H9 (cell line): Measurements from ENCODE around the gene MAPT. TPM values are rescaled to one million over a fixed set of nuclear protein-coding genes. Genes with fewer than 3 reads are reported as not detected.

ENCODE experiments used
- DNase-seq: peaks from one replicate; pipeline ENCODE4 v3.0.0-alpha.2; 2017
- H2AFZ ChIP-seq: one replicate; pipeline ENCODE4 v1.6.1; 2013; ENCODE audit warnings: mild to moderate bottlenecking, low read length, control low read depth, moderate library complexity
- H2AK5ac ChIP-seq: 2 replicates; pipeline ENCODE4 v1.6.1; 2013; ENCODE audit warnings: low read length, control low read depth, mixed read lengths; ENCODE audit not compliant: insufficient read length
- H2BK120ac ChIP-seq: one replicate; pipeline ENCODE4 v1.6.1; 2013; ENCODE audit warnings: low read depth, mild to moderate bottlenecking, low read length, control low read depth, inconsistent platforms; ENCODE audit not compliant: poor library complexity, severe bottlenecking
- H2BK12ac ChIP-seq: 2 replicates; pipeline ENCODE4 v1.6.1; 2013; ENCODE audit warnings: low read length, control low read depth, mixed read lengths, low read depth; ENCODE audit not compliant: insufficient read length
- H2BK15ac ChIP-seq: 2 replicates; pipeline ENCODE4 v1.6.1; 2013; ENCODE audit warnings: low read depth, low read length, control low read depth
- H2BK20ac ChIP-seq: one replicate; pipeline ENCODE4 v1.6.1; 2013; ENCODE audit warnings: low read depth, mild to moderate bottlenecking, low read length, control low read depth, inconsistent platforms; ENCODE audit not compliant: poor library complexity, severe bottlenecking
- H2BK5ac ChIP-seq: 2 replicates; pipeline ENCODE4 v1.6.1; 2013; ENCODE audit warnings: low read length, control low read depth, mixed read lengths; ENCODE audit not compliant: insufficient read length
- H3K14ac ChIP-seq: 2 replicates; pipeline ENCODE4 v1.6.1; 2013; ENCODE audit warnings: low read length, control low read depth; ENCODE audit not compliant: insufficient read depth
- H3K18ac ChIP-seq: 2 replicates; pipeline ENCODE4 v1.6.1; 2013; ENCODE audit warnings: low read depth, mild to moderate bottlenecking, mixed read lengths, low read length, control low read depth; ENCODE audit not compliant: insufficient read length
- H3K23ac ChIP-seq: 2 replicates; pipeline ENCODE4 v1.6.1; 2013; ENCODE audit warnings: low read length, control low read depth, mixed read lengths, low read depth; ENCODE audit not compliant: insufficient read length
- H3K23me2 ChIP-seq: 2 replicates; pipeline ENCODE4 v1.6.1; 2013; ENCODE audit warnings: low read depth, mild to moderate bottlenecking, mixed read lengths, low read length, control low read depth; ENCODE audit not compliant: insufficient read length, poor library complexity, severe bottlenecking
- H3K27ac ChIP-seq: 2 replicates; pipeline ENCODE4 v1.5.1; 2013; ENCODE audit warnings: low read length, control low read depth, mixed read lengths, low read depth; ENCODE audit not compliant: insufficient read length
- H3K27me3 ChIP-seq: 2 replicates; pipeline ENCODE4 v1.6.1; 2013; ENCODE audit warnings: low read length, control low read depth, inconsistent platforms; ENCODE audit not compliant: insufficient read depth
- H3K4ac ChIP-seq: 2 replicates; pipeline ENCODE4 v1.6.1; 2013; ENCODE audit warnings: low read depth, mild to moderate bottlenecking, control low read depth, inconsistent platforms, low read length, moderate library complexity
- H3K4me1 ChIP-seq: 2 replicates; pipeline ENCODE4 v1.6.1; 2013; ENCODE audit warnings: low read length, control low read depth, inconsistent platforms; ENCODE audit not compliant: insufficient read depth
- H3K4me2 ChIP-seq: 2 replicates; pipeline ENCODE4 v1.6.1; 2013; ENCODE audit warnings: low read length, control low read depth, mixed read lengths; ENCODE audit not compliant: insufficient read length, insufficient read depth
- H3K56ac ChIP-seq: 2 replicates; pipeline ENCODE4 v1.6.1; 2013; ENCODE audit warnings: low read depth, mild to moderate bottlenecking, mixed read lengths, low read length, control low read depth; ENCODE audit not compliant: insufficient read length
- H3K79me1 ChIP-seq: 2 replicates; pipeline ENCODE4 v1.6.1; 2013; ENCODE audit warnings: low read depth, mild to moderate bottlenecking, moderate library complexity, low read length, control low read depth, inconsistent platforms; ENCODE audit not compliant: insufficient read depth, poor library complexity, severe bottlenecking
- H3K79me2 ChIP-seq: 2 replicates; pipeline ENCODE4 v1.6.1; 2013; ENCODE audit warnings: low read length, control low read depth, inconsistent platforms; ENCODE audit not compliant: insufficient read depth
- H3K9ac ChIP-seq: 2 replicates; pipeline ENCODE4 v1.6.1; 2013; ENCODE audit warnings: low read length, control low read depth, mixed read lengths; ENCODE audit not compliant: insufficient read length; ENCODE audit errors: extremely low read depth
- H3K9me3 ChIP-seq: one replicate; pipeline ENCODE4 v1.6.1; 2013; ENCODE audit warnings: low read depth, low read length, inconsistent platforms; ENCODE audit not compliant: control insufficient read depth
- H3T11ph ChIP-seq: one replicate; pipeline ENCODE4 v1.6.1; 2013; ENCODE audit warnings: mild to moderate bottlenecking, low read length, control low read depth, inconsistent platforms
- H4K20me1 ChIP-seq: one replicate; pipeline ENCODE4 v1.6.1; 2013; ENCODE audit not compliant: control insufficient read depth, insufficient read length, insufficient read depth
- H4K5ac ChIP-seq: 2 replicates; pipeline ENCODE4 v1.6.1; 2013; ENCODE audit warnings: low read depth, mild to moderate bottlenecking, mixed read lengths, low read length, control low read depth; ENCODE audit not compliant: insufficient read length
- H4K8ac ChIP-seq: replicated peaks from 2 replicates; pipeline ENCODE4 v1.6.1; 2013; ENCODE audit warnings: low read length, control low read depth, mixed read lengths, low read depth; ENCODE audit not compliant: insufficient read length
- H4K91ac ChIP-seq: 2 replicates; pipeline ENCODE4 v1.6.1; 2013; ENCODE audit warnings: low read depth, mild to moderate bottlenecking, moderate library complexity, mixed read lengths, low read length, control low read depth; ENCODE audit not compliant: insufficient read length
- H3K27ac Mint-ChIP-seq, 3 experiments: 2 replicates in 2 of 3; 3 replicates in 1 of 3; pipeline ENCODE4 v1.8.0; 2020 to 2021; ENCODE audit warnings: mixed read lengths in 3 of 3, mild to moderate bottlenecking in 1 of 3, moderate library complexity in 1 of 3
- H3K27me3 Mint-ChIP-seq: 2 replicates; pipeline ENCODE4 v1.8.0; 2021; ENCODE audit warnings: low read depth, mild to moderate bottlenecking, moderate library complexity, mixed read lengths
- H3K36me3 Mint-ChIP-seq, 3 experiments: 2 replicates in 2 of 3; 3 replicates in 1 of 3; pipeline ENCODE4 v1.8.0; 2020 to 2021; ENCODE audit warnings: low read depth in 3 of 3, mixed read lengths in 3 of 3; ENCODE audit not compliant: insufficient read depth in 1 of 3
- H3K4me1 Mint-ChIP-seq, 2 experiments: 2 replicates each; pipeline ENCODE4 v1.8.0; 2020; ENCODE audit warnings: mixed read lengths in 2 of 2
- H3K4me3 Mint-ChIP-seq, 2 experiments: 2 replicates in 1 of 2; 3 replicates in 1 of 2; pipeline ENCODE4 v1.8.0; 2020 to 2021; ENCODE audit warnings: mild to moderate bottlenecking in 2 of 2, mixed read lengths in 2 of 2, moderate library complexity in 1 of 2
- H3K9me3 Mint-ChIP-seq, 2 experiments: 2 replicates in 1 of 2; 3 replicates in 1 of 2; pipeline ENCODE4 v1.8.0; 2020; ENCODE audit warnings: mild to moderate bottlenecking in 2 of 2, mixed read lengths in 2 of 2, moderate library complexity in 1 of 2
- CTCF ChIP-seq: fragments of 200-600 bp; sonication (generic); conservative IDR thresholded peaks from 3 replicates; pipeline ENCODE4 v1.8.0; 2021; ENCODE audit warnings: antibody characterized with exemption, mild to moderate bottlenecking
- WGBS: extraction: QIAGEN DNeasy Blood & Tissue Kit; methylation state at CpG from one replicate; pipeline ENCODE4 v1.1.7; 2013; ENCODE audit warnings: missing lambda C conversion rate, low lambda C conversion rate, mixed read lengths; ENCODE audit not compliant: insufficient read length; ENCODE audit errors: extremely low coverage; 5-methylcytosine and 5-hydroxymethylcytosine counted together
- total RNA-seq: library from RNA; stranded (reverse); gene quantifications from 2 replicates; pipeline ENCODE4 v1.2.1, GENCODE V29; 2021

The MAPT gene
- total RNA-seq, 1 experiment from 2014 or later, result 1.6 TPM

- Histone ChIP-seq H3K23ac (no peak overlapping the region), H3K4me1 (no peaks in the 10 kb centered on the region), H3K4ac (no peak overlapping the region), H4K20me1 (no peaks in the 10 kb centered on the region), H3K9me3 (no peaks in the 10 kb centered on the region), H4K91ac (no peak overlapping the region), H3K79me2 (no peaks in the 10 kb centered on the region), H3K23me2 (no peaks in the 10 kb centered on the region), H2BK12ac (no peak overlapping the region), H3T11ph (no peak overlapping the region), H3K27ac (no peak overlapping the region), H3K27me3 (no peaks in the 10 kb centered on the region), H2AK5ac (no peak overlapping the region), H3K9ac (no peak overlapping the region), H3K56ac (no peak overlapping the region), H3K79me1 (no peaks in the 10 kb centered on the region), H2AFZ (no peak overlapping the region), H4K8ac (no peak overlapping the region), H3K18ac (no peak overlapping the region), H3K14ac (no peak overlapping the region), H2BK120ac (no peak overlapping the region), H3K4me2 (no peak overlapping the region), H4K5ac (no peak overlapping the region), H2BK20ac (no peak overlapping the region), H2BK15ac (no peak overlapping the region), H2BK5ac (no peak overlapping the region)
- DNase-seq, result no peak
- no peaks in the 10 kb centered on the region for H3K36me3 Mint-ChIP-seq
- no peak for TF ChIP-seq CTCF
- H3K4me3 Mint-ChIP-seq, result no peak overlapping the region
- H3K9me3 Mint-ChIP-seq, result no peaks in the 10 kb centered on the region
- no peaks in the 10 kb centered on the region; the same call in 1 of the 2 replicates for H3K27me3 Mint-ChIP-seq
- H3K4me1 Mint-ChIP-seq, result peaks cover 9 to 13% of the 10 kb centered on the region in 2 experiments
- WGBS, result no CpG with 5 or more reads among the region's 31 CpGs
- H3K27ac Mint-ChIP-seq, result peak overlapping the region in 1 of 3 experiments; percentile 47; a peak in 1 of 7 replicates
Measured at GRCh38 chr17:45996282-45996937, 102.1 kb downstream of the MAPT start.
